ENCODE data around the gene UBAC2. TPM values are rescaled to one million over a fixed set of nuclear protein-coding genes. Genes with fewer than 3 reads are reported as not detected.

UBAC2 gene
- total and polyA plus RNA-seq, 11 donors, result 32.6 to 66.9 (median 48.5) TPM

GRCh38 chr13:99351772-99352171, 151.1 kb downstream of the UBAC2 start:
- DNase-seq (no peak), ATAC-seq (no peak)
- Histone ChIP-seq H3K4me1 (peaks cover 0 to 44% (median 3%) of the 10 kb centered on the region in 12 donors), H3K9me3 (no peaks in the 10 kb centered on the region), H3K27ac (peak overlapping the region in 1 of 12 donors; percentile 38), H3K4me3 (no peak overlapping the region), H3K27me3 (no peaks in the 10 kb centered on the region), H3K36me3 (peaks cover 0 to 65% (median 43%) of the 10 kb centered on the region in 9 donors)
- TF ChIP-seq CTCF (IDR thresholded peaks at IDR 0.05), result no peak
- TF ChIP-seq POLR2A (IDR thresholded peaks at IDR 0.05), result no peak
- WGBS, 4 donors, result 78 to 84% (median 82%) methylated on average over 4 of the region's 4 CpGs
- intact Hi-C loops (cut with DNase I), result no loop called here

GRCh38 chr13:99352351-99353245, 151.9 kb downstream of the UBAC2 start:
- H3K4me1 ChIP-seq, result peaks cover 0 to 52% (median 6%) of the 10 kb centered on the region in 12 donors
- no peaks in the 10 kb centered on the region for H3K9me3 ChIP-seq
- intact Hi-C loops (cut with DNase I), result no loop called here
- WGBS, 4 donors, result 86 to 97% (median 93%) methylated on average over 17 of the region's 17 CpGs
- TF ChIP-seq CTCF (IDR thresholded peaks at IDR 0.05), result no peak
- no peak for TF ChIP-seq POLR2A (IDR thresholded peaks at IDR 0.05)
- H3K36me3 ChIP-seq, result peaks cover 0 to 66% (median 37%) of the 10 kb centered on the region in 9 donors
- DNase-seq, result no peak
- no peak overlapping the region for H3K4me3 ChIP-seq
- H3K27me3 ChIP-seq, result no peaks in the 10 kb centered on the region
- no peak for ATAC-seq
- H3K27ac ChIP-seq, result peak overlapping the region in 1 of 12 donors; percentile 38

GRCh38 chr13:99353246-99353600, 152.6 kb downstream of the UBAC2 start:
- ATAC-seq (no peak), DNase-seq (no peak)
- intact Hi-C loops (cut with DNase I), result no loop called here
- no peak overlapping the region for H3K4me3 ChIP-seq
- no peaks in the 10 kb centered on the region for H3K27me3 ChIP-seq
- H3K9me3 ChIP-seq, result no peaks in the 10 kb centered on the region
- TF ChIP-seq POLR2A (IDR thresholded peaks at IDR 0.05), result no peak
- TF ChIP-seq CTCF (IDR thresholded peaks at IDR 0.05), result no peak
- no peak overlapping the region for H3K27ac ChIP-seq
- peaks cover 0 to 57% (median 6%) of the 10 kb centered on the region in 12 donors for H3K4me1 ChIP-seq
- H3K36me3 ChIP-seq, result peaks cover 0 to 66% (median 31%) of the 10 kb centered on the region in 9 donors
- 70 to 100% (median 88%) methylated on average over 2 of the region's 2 CpGs for WGBS, 4 donors

GRCh38 chr13:99353836-99354235, 153.2 kb downstream of the UBAC2 start:
- ATAC-seq, result no peak

More at GRCh38 chr13:99353836-99354235, 153.2 kb downstream of the UBAC2 start:
- Histone ChIP-seq H3K9me3 (no peaks in the 10 kb centered on the region), H3K27ac (peak overlapping the region in 1 of 12 donors; percentile 92), H3K4me1 (peaks cover 0 to 57% (median 6%) of the 10 kb centered on the region in 12 donors), H3K4me3 (no peak overlapping the region), H3K36me3 (peaks cover 0 to 65% (median 28%) of the 10 kb centered on the region in 9 donors), H3K27me3 (no peaks in the 10 kb centered on the region)
- TF ChIP-seq POLR2A (IDR thresholded peaks at IDR 0.05), result no peak
- no peak for TF ChIP-seq CTCF (IDR thresholded peaks at IDR 0.05)
- no peak for DNase-seq
- WGBS, 4 donors, result 93 to 97% (median 94%) methylated on average over 8 of the region's 8 CpGs
- intact Hi-C loops (cut with DNase I), result no loop called here

Data from heart left ventricle (tissue), 16 donors.